Measurements from ENCODE around the gene C1orf52. TPM values are rescaled to one million over a fixed set of nuclear protein-coding genes. Genes with fewer than 3 reads are reported as not detected.

Gene C1orf52
- total RNA-seq, 1 donor from 2014 or later: 55.8 TPM

GRCh38 chr1:85200463-85201339, 58.8 kb downstream of the C1orf52 start, which contains the start of gene SYDE2:
TSS of gene SYDE2 (minus strand) at chr1:85201016. CDS start at chr1:85200996, 20 bp downstream.
- no peaks in the 10 kb centered on the region for H3K9me3 ChIP-seq (ENCODE audit: low read depth)
- Mint-ChIP-seq H3K4me3 (peak within 1 kb of the TSS; percentile 96), H3K36me3 (no peaks in the 10 kb centered on the region), H3K27ac (peak within 1 kb of the TSS; percentile 98), H3K9me3 (no peaks in the 10 kb centered on the region), H3K27me3 (ENCODE audit: insufficient read depth, low read depth) (peaks cover 10% of the 10 kb centered on the region), H3K4me1 (peaks cover 37% of the 10 kb centered on the region)
- H3K27me3 ChIP-seq: peaks cover 14% of the 10 kb centered on the region
- TF ChIP-seq EZH2phosphoT487 (IDR thresholded peaks at IDR 0.05): no peak
- peak within 1 kb of the TSS; percentile 79 for H2AFZ ChIP-seq (replicated peaks)
- peak within 1 kb of the TSS; percentile 80 for H3K4me3 ChIP-seq
- DNase-seq (ENCODE audit: low spot score): peak; percentile 89
- H3F3A ChIP-seq (ENCODE audit: low read depth): peaks cover 33% of the 10 kb centered on the region
- H3K36me3 ChIP-seq: no peaks in the 10 kb centered on the region
- H3K9ac ChIP-seq: peak within 1 kb of the TSS; percentile 86
- H3K27ac ChIP-seq: peak within 1 kb of the TSS; percentile 96
- H3K4me1 ChIP-seq: peaks cover 22% of the 10 kb centered on the region
- peaks cover 41% of the 10 kb centered on the region for H3K79me2 ChIP-seq (ENCODE audit: low read depth)
- peaks cover 16% of the 10 kb centered on the region for H4K20me1 ChIP-seq (ENCODE audit: low read depth)
- H3K4me2 ChIP-seq: peak within 1 kb of the TSS; percentile 93

Small RNAs within 50 kb of the gene (small RNA-seq; reads per million reads assigned to genes)
- not detected for gene RF00019

Other genes with a start within 250 kb of the C1orf52 start
- gene MCOLN3, start 211.2 kb downstream of the C1orf52 start, total RNA-seq (ENCODE audit: low replicate concordance): 0.47 and 0.65 TPM in 2 replicates
- 10.9 and 12.0 TPM in 2 replicates for gene SYDE2, start 58.6 kb downstream of the C1orf52 start, total RNA-seq (ENCODE audit: low replicate concordance)
- gene BCL10, start 17.0 kb upstream of the C1orf52 start, total RNA-seq (ENCODE audit: low replicate concordance): 17.4 and 28.2 TPM in 2 replicates
- 18.9 and 23.1 TPM in 2 replicates for gene DDAH1, start 205.5 kb upstream of the C1orf52 start, total RNA-seq (ENCODE audit: low replicate concordance)